AG09319 (cell line): ENCODE results near the gene CKS1B.

Experiments used
- DNase-seq: peaks from one replicate; pipeline ENCODE4 v3.0.0-alpha.2; 2010; ENCODE audit warnings: low read depth; ENCODE audit errors: extremely low read depth
- CTCF ChIP-seq: IDR thresholded peaks from 2 replicates; pipeline ENCODE4 v1.5.1; 2011; ENCODE audit warnings: low read depth, mild to moderate bottlenecking, inconsistent platforms, low read length, moderate library complexity

CKS1B gene

GRCh38 chr1:154961207-154962155 is 13.0 kb upstream of the CKS1B start, which contains the start of gene PYGO2:
Gene PYGO2, minus strand, starts transcription at chr1:154961782. Its CDS starts 206 bp downstream, at chr1:154961576.
- DNase-seq, result no peak
- TF ChIP-seq CTCF, result no peak; the same call in 1 of the 2 replicates

GRCh38 chr1:154962156-154962749 is 12.2 kb upstream of the CKS1B start:
- TF ChIP-seq CTCF, result no peak
- DNase-seq, result no peak

- no peak for DNase-seq
Observed at GRCh38 chr1:154962795-154963330, 11.6 kb upstream of the CKS1B start.

GRCh38 chr1:154963643-154964042 is 10.8 kb upstream of the CKS1B start:
- no peak for TF ChIP-seq CTCF
- no peak for DNase-seq

More at GRCh38 chr1:154962795-154963330, 11.6 kb upstream of the CKS1B start:
- TF ChIP-seq CTCF, result no peak

- no peak for DNase-seq
- no peak for TF ChIP-seq CTCF
Observed at GRCh38 chr1:154964359-154964758, 10.1 kb upstream of the CKS1B start.

GRCh38 chr1:154966111-154966510 is 8.4 kb upstream of the CKS1B start:
- TF ChIP-seq CTCF, result no peak
- no peak for DNase-seq
